Astrocyte of the cerebellum (primary cell): Measurements from ENCODE around the gene EMILIN1.

ENCODE experiments used
- DNase-seq: peaks from one replicate; pipeline ENCODE4 v3.0.0-alpha.2; 2011; ENCODE audit warnings: low read depth
- H3K4me3 ChIP-seq: 2 replicates; pipeline ENCODE4 v1.5.1; 2011; ENCODE audit warnings: mild to moderate bottlenecking, low read depth, low read length, moderate library complexity
- in situ Hi-C: cut with HindIII; loops from 2 replicates; pipeline ENCODE4 v1.10.0; 2017; ENCODE audit warnings: low sequenced_read_pairs
- TF ChIP-seq, protein P1 (sequence below): IDR thresholded peaks from 2 replicates; pipeline ENCODE4 v1.5.1; 2012; ENCODE audit warnings: low read length, low read depth, moderate library complexity, mild to moderate bottlenecking; ENCODE audit errors: missing control alignments

EMILIN1 gene

GRCh38 chr2:27067385-27067784 is 11.0 kb upstream of the EMILIN1 start:
- TF ChIP-seq, protein P1, sequence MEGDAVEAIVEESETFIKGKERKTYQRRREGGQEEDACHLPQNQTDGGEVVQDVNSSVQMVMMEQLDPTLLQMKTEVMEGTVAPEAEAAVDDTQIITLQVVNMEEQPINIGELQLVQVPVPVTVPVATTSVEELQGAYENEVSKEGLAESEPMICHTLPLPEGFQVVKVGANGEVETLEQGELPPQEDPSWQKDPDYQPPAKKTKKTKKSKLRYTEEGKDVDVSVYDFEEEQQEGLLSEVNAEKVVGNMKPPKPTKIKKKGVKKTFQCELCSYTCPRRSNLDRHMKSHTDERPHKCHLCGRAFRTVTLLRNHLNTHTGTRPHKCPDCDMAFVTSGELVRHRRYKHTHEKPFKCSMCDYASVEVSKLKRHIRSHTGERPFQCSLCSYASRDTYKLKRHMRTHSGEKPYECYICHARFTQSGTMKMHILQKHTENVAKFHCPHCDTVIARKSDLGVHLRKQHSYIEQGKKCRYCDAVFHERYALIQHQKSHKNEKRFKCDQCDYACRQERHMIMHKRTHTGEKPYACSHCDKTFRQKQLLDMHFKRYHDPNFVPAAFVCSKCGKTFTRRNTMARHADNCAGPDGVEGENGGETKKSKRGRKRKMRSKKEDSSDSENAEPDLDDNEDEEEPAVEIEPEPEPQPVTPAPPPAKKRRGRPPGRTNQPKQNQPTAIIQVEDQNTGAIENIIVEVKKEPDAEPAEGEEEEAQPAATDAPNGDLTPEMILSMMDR = no peak
- no peak overlapping the region for H3K4me3 ChIP-seq
- DNase-seq = no peak
- in situ Hi-C loops = no loop called here

DNA sequence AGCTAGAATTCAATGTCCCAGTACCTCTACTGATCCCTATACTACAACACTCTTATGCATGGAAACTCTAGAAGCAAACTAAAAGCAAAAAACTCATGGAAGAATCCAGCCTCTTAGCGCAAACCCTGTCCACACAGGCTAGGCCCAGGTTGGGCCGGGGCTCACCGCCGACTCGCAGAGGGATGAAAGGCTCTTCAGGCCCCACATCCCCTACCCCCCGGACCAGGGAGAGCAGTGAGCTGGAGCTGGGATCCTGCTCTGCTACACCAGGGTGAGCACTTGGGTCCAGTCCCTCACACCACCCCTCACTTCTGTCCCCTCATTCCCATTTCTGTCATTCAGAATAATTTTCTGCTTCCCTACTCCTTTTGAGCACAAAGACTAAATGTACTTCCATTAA is 9.0 kb upstream of the EMILIN1 start:
- DNase-seq = no peak
- in situ Hi-C loops = no loop called here
- TF ChIP-seq, protein P1 = no peak
- peak overlapping the region; percentile 85 for H3K4me3 ChIP-seq

DNA sequence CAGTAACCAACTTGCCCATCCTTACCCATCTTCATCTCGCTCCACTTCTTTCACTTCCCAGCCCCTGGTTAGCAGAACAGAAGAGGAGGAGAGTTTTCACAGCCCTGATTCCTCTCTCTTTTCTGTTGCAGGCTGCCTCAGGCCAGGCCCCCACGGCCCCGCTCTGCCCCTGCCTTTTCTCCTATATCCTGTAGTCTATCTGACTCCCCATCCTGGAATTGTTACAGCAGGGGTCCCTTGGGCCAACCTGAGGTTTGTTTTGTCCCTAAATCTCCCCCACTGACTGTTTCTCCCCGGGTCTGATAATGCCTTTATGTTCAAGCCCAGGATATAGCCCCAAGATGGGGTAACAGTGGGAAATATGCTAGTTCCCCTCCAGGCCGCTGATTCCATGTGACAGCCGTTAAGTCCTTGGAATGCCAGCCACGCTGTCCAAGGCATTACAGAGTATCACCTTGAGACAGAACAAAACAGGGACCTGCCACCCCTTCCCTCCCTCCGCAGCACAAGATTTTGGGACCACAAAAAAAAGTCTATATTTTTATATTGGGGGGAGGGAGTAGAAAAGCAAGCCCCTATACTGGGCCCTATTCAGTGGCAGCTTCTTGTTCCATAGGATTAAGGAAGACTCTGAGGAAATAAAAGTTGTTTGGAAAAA is 8.3 kb upstream of the EMILIN1 start:
- TF ChIP-seq, protein P1 = no peak
- in situ Hi-C loops = no loop called here
- peak overlapping the region; percentile 85 for H3K4me3 ChIP-seq
- no peak for DNase-seq

- TF ChIP-seq, protein P1 = no peak
- H3K4me3 ChIP-seq = peak overlapping the region; percentile 85
- in situ Hi-C loops = no loop called here
- DNase-seq = no peak
These were observed 7.7 kb upstream of the EMILIN1 start for GRCh38 chr2:27070653-27071276.

GRCh38 chr2:27071277-27071989 is 7.0 kb upstream of the EMILIN1 start, which contains the start of gene OST4:
OST4 (minus strand) TSS chr2:27071654.
- in situ Hi-C loops = no loop called here
- peak; percentile 70 for DNase-seq
- TF ChIP-seq, protein P1 = no peak
- peak within 1 kb of the TSS; percentile 85 for H3K4me3 ChIP-seq

GRCh38 chr2:27071990-27072830 is 6.2 kb upstream of the EMILIN1 start:
- TF ChIP-seq, protein P1 = no peak
- peak; percentile 62 for DNase-seq
- in situ Hi-C loops = no loop called here
- H3K4me3 ChIP-seq = peak overlapping the region; percentile 85
